IMR-90 (cell line): Measurements from ENCODE around the gene CREG2. TPM values are rescaled to one million over a fixed set of nuclear protein-coding genes. Genes with fewer than 3 reads are reported as not detected.

Experiments used
- ATAC-seq: fragments of 200-7000 bp; cut with Tn5 transposase; 2 replicates; pipeline ENCODE4 v1.9.1; 2020; ENCODE audit warnings: low read depth, mild to moderate bottlenecking, moderate library complexity
- BruUV-seq: library from RNA; stranded (reverse); fragments of 400-500 nt; replicated peaks from 2 replicates; lab custom pipeline; 2021; lab: Mats Ljungman, UMichigan
- CTCF ChIA-PET: fragments of 300-600 bp; formaldehyde crosslinking; extraction: SDS; loops from one replicate; lab custom pipeline; 2021; ENCODE audit warnings: antibody characterized with exemption; lab: Yijun Ruan, JAX
- POLR2A ChIA-PET: fragments of 300-600 bp; sonication (Branson Sonifier 250); formaldehyde crosslinking; loops from one replicate; lab custom pipeline; 2022; ENCODE audit warnings: antibody characterized with exemption; ENCODE audit not compliant: unreplicated experiment; lab: Charles Lee
- DNase-seq: peaks from one replicate; pipeline ENCODE4 v3.0.0; 2013
- H2AFZ ChIP-seq: replicated peaks from 2 replicates; pipeline ENCODE3; 2013; ENCODE audit warnings: low read length, mild to moderate bottlenecking; ENCODE audit not compliant: poor library complexity
- H2AK5ac ChIP-seq: 2 replicates; pipeline ENCODE4 v1.6.1; 2013; ENCODE audit warnings: low read depth, low read length, inconsistent platforms
- H2AK9ac ChIP-seq: replicated peaks from 2 replicates; pipeline ENCODE3; 2013; ENCODE audit warnings: mild to moderate bottlenecking, low read depth, low read length, moderate library complexity; ENCODE audit not compliant: poor library complexity
- H2BK120ac ChIP-seq: 2 replicates; pipeline ENCODE4 v1.6.1; 2013; ENCODE audit warnings: low read depth, low read length, inconsistent platforms
- H2BK15ac ChIP-seq: 3 replicates; pipeline ENCODE4 v1.6.1; 2013; ENCODE audit warnings: low read depth, low read length, inconsistent platforms
- H2BK20ac ChIP-seq: 2 replicates; pipeline ENCODE4 v1.6.1; 2013; ENCODE audit warnings: low read depth, mild to moderate bottlenecking, inconsistent platforms, low read length, moderate library complexity
- H2BK5ac ChIP-seq: 2 replicates; pipeline ENCODE4 v1.6.1; 2013; ENCODE audit warnings: mild to moderate bottlenecking, low read depth, low read length, inconsistent platforms; ENCODE audit not compliant: poor library complexity, severe bottlenecking
- H3K14ac ChIP-seq: replicated peaks from 2 replicates; pipeline ENCODE4 v1.6.1; 2013; ENCODE audit warnings: low read depth, low read length, inconsistent platforms
- H3K18ac ChIP-seq: 2 replicates; pipeline ENCODE4 v1.6.1; 2013; ENCODE audit warnings: low read depth, low read length, control low read depth
- H3K23ac ChIP-seq: 2 replicates; pipeline ENCODE4 v1.6.1; 2013; ENCODE audit warnings: low read depth, low read length, inconsistent platforms
- H3K27ac ChIP-seq: 2 replicates; pipeline ENCODE4 v1.5.1; 2013; ENCODE audit warnings: mild to moderate bottlenecking, control low read depth, low read length; ENCODE audit not compliant: insufficient read depth
- H3K27me3 ChIP-seq: 2 replicates; pipeline ENCODE4 v1.6.1; 2013; ENCODE audit warnings: low read length; ENCODE audit not compliant: control insufficient read depth, insufficient read depth
- H3K36me3 ChIP-seq: 2 replicates; pipeline ENCODE4 v1.6.1; 2013; ENCODE audit warnings: low read length, mixed read lengths; ENCODE audit not compliant: control insufficient read depth, insufficient read depth
- H3K4ac ChIP-seq: 2 replicates; pipeline ENCODE4 v1.6.1; 2013; ENCODE audit warnings: low read depth, low read length, inconsistent platforms
- H3K4me1 ChIP-seq: 2 replicates; pipeline ENCODE4 v1.6.1; 2013; ENCODE audit warnings: low read length, mixed read lengths; ENCODE audit not compliant: control insufficient read depth, insufficient read depth
- H3K4me2 ChIP-seq: 2 replicates; pipeline ENCODE4 v1.6.1; 2013; ENCODE audit warnings: low read depth, mild to moderate bottlenecking, control low read depth, low read length, moderate library complexity
- H3K4me3 ChIP-seq: 2 replicates; pipeline ENCODE4 v1.5.1; 2013; ENCODE audit warnings: low read depth, mild to moderate bottlenecking, control low read depth, low read length, moderate library complexity; ENCODE audit not compliant: insufficient read depth
- H3K56ac ChIP-seq: 2 replicates; pipeline ENCODE4 v1.6.1; 2013; ENCODE audit warnings: low read length, inconsistent platforms; ENCODE audit not compliant: insufficient read depth; ENCODE audit errors: extremely low read depth
- H3K79me1 ChIP-seq, 2 experiments: 2 replicates each; pipeline ENCODE4 v1.6.1; 2013; ENCODE audit warnings: low read length in 2 of 2, inconsistent platforms in 1 of 2, low read depth in 1 of 2
- H3K9ac ChIP-seq: 2 replicates; pipeline ENCODE4 v1.6.1; 2013; ENCODE audit warnings: low read depth, low read length, control low read depth
- H3K9me1 ChIP-seq: 2 replicates; pipeline ENCODE4 v1.6.1; 2013; ENCODE audit warnings: low read length, inconsistent platforms; ENCODE audit not compliant: insufficient read depth
- H3K9me3 ChIP-seq: 2 replicates; pipeline ENCODE4 v1.6.1; 2013; ENCODE audit warnings: low read length; ENCODE audit not compliant: control insufficient read depth, insufficient read depth
- H4K20me1 ChIP-seq: 2 replicates; pipeline ENCODE4 v1.6.1; 2013; ENCODE audit warnings: low read length, inconsistent platforms; ENCODE audit not compliant: insufficient read depth
- H4K5ac ChIP-seq: 2 replicates; pipeline ENCODE4 v1.6.1; 2013; ENCODE audit warnings: mild to moderate bottlenecking, low read depth, low read length, control low read depth
- H4K8ac ChIP-seq, 2 experiments: 2 replicates each; pipeline ENCODE4 v1.6.1; 2013; ENCODE audit warnings: low read depth in 2 of 2, low read length in 2 of 2, control low read depth in 1 of 2, inconsistent platforms in 1 of 2
- H4K91ac ChIP-seq: 2 replicates; pipeline ENCODE4 v1.6.1; 2013; ENCODE audit warnings: low read depth, low read length, inconsistent platforms; ENCODE audit not compliant: insufficient read depth
- FOS ChIP-seq: fragments of 150-350 bp; IDR thresholded peaks from 2 replicates; pipeline ENCODE4 v1.6.1; 2016; ENCODE audit warnings: low read depth, low read length
- RAD21 ChIP-seq: IDR thresholded peaks from 2 replicates; pipeline ENCODE4 v1.6.1; 2012; ENCODE audit warnings: low read length, improper control_type of control experiment
- SMC3 ChIP-seq: fragments of 150-350 bp; IDR thresholded peaks from 2 replicates; pipeline ENCODE4 v1.6.1; 2016; ENCODE audit warnings: low read depth, mild to moderate bottlenecking, antibody characterized with exemption, low read length, moderate library complexity
- WGBS, 2 experiments: methylation state at CpG; one replicate each; pipeline versions ENCODE4 v1.1.5 to v1.1.7; 2013; ENCODE audit warnings: missing lambda C conversion rate in 2 of 2; ENCODE audit not compliant: insufficient read length in 1 of 2; ENCODE audit errors: extremely low coverage in 2 of 2; 5-methylcytosine and 5-hydroxymethylcytosine counted together
- dilution Hi-C: fragments of 300-500 bp; cut with HindIII; formaldehyde crosslinking; loops from one replicate; pipeline ENCODE4 v1.14.3; 2018; ENCODE audit warnings: low sequenced_read_pairs; ENCODE audit not compliant: unreplicated experiment
- in situ Hi-C: fragments of 300-500 bp; cut with MboI; formaldehyde crosslinking; loops from 3 replicates; pipeline ENCODE4 v1.14.3; 2019; ENCODE audit warnings: low sequenced_read_pairs, inconsistent platforms, mixed read lengths
- intact Hi-C: fragments of 100-400 bp; cut with micrococcal nuclease; formaldehyde crosslinking; loops from 2 replicates; pipeline ENCODE4 v1.10.0; 2022
- polyA plus RNA-seq, 3 experiments: library from polyadenylated mRNA; depleted of rRNA; stranded (reverse); fragments of >200 nt; gene quantifications; 2 replicates each; pipeline ENCODE4 v1.2.3, GENCODE V29; 2012; ENCODE audit warnings: low replicate concordance in 1 of 3
- total RNA-seq: library from RNA; depleted of rRNA; stranded (reverse); fragments of >200 nt; gene quantifications from 2 replicates; pipeline ENCODE4 v1.2.3, GENCODE V29; 2012
- TF ChIP-seq, protein P1 (sequence below): fragments of 150-350 bp; IDR thresholded peaks from 2 replicates; pipeline ENCODE4 v1.6.1; 2017; ENCODE audit warnings: mild to moderate bottlenecking, antibody characterized with exemption, low read length, low read depth
- TF ChIP-seq, protein P2 (sequence below): conservative IDR thresholded peaks from 2 replicates; pipeline ENCODE4 v1.5.1; 2012; ENCODE audit warnings: mild to moderate bottlenecking, low read depth, low read length, improper control_type of control experiment

Gene CREG2
- total and polyA plus RNA-seq, 2 of the 4 experiments (the other 2 are of a cell fraction), result 0.17 TPM; not detected in 1

DNA sequence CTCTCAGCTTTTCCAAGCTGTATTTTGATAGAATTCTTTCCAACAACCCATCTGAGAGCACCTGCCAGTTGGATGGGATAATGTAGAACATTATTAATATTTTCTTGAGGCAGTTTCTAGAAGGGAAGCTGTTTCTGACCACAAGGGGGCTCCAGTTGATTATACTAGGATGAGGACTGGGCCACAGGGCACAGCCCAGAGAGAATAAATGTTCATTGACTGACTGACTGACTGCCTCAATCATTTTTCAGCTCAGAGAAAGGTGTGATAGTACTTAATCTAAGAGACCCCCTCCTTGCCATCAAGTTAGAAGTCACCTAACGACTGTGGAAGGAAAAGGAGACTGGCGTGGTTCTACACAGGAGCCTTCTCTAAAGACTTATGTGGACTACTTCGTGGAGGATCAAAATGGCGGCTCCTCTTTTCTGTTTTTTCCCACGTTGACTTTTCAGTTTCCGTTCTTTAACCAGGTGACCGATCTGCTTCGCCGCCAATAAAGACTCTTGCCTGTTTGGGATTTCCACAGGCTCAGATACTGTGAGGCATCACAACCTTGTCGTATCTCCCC, 31.9 kb upstream of the CREG2 start:
- 87% methylated on average over 6 of the region's 10 CpGs; no CpG with 5 or more reads in 1 of the 2 experiments for WGBS, 2 experiments
- POLR2A ChIA-PET, result no interaction called here
- H2BK5ac ChIP-seq, result no peak overlapping the region
- H4K91ac ChIP-seq, result no peak overlapping the region
- no TSS peak for BruUV-seq
- in situ Hi-C loops (no loop called here), dilution Hi-C loops (no loop called here), intact Hi-C loops (loop anchor here (1.0 to 5.0 kb wide), 4 partner anchors 280 to 454 kb away; no protein-coding TSS in a partner anchor)
- no peak overlapping the region for H3K4me2 ChIP-seq
- no peak overlapping the region for H3K18ac ChIP-seq
- peaks cover 0 to 22% of the 10 kb centered on the region in 2 experiments; a peak in 3 of 4 replicates for H3K79me1 ChIP-seq
- ATAC-seq (peak; percentile 89), DNase-seq (peak; percentile 74)
- no peak overlapping the region for H2AFZ ChIP-seq
- H3K9me1 ChIP-seq, result no peaks in the 10 kb centered on the region; the same call in 1 of the 2 replicates
- H4K20me1 ChIP-seq, result peaks cover 4% of the 10 kb centered on the region; the same call in 1 of the 2 replicates
- H3K56ac ChIP-seq, result no peak overlapping the region
- no peaks in the 10 kb centered on the region for H3K9me3 ChIP-seq
- H3K36me3 ChIP-seq, result no peaks in the 10 kb centered on the region
- H3K23ac ChIP-seq, result no peak overlapping the region
- peak overlapping the region in 1 of 2 experiments; percentile 43; a peak in 1 of 4 replicates for H4K8ac ChIP-seq
- H2BK20ac ChIP-seq, result 0 out of 2 replicates have a peak overlapping the region, but pooled peaks have one; percentile 66
- no peaks in the 10 kb centered on the region for H3K4me1 ChIP-seq
- no peak overlapping the region for H3K27ac ChIP-seq
- H3K4ac ChIP-seq, result peak overlapping the region; percentile 50; the same call in 1 of the 2 replicates
- H3K9ac ChIP-seq, result no peak overlapping the region
- H2AK5ac ChIP-seq, result peak overlapping the region; percentile 81; the same call in 1 of the 2 replicates
- H2BK15ac ChIP-seq, result no peak overlapping the region
- no peak overlapping the region for H3K14ac ChIP-seq
- no peak overlapping the region for H4K5ac ChIP-seq
- CTCF ChIA-PET, result interaction anchor here (0.5 to 3.1 kb wide), 13 partner anchors 14 to 432 kb away, joined by 3 to 10 read pairs (median 3); no protein-coding TSS in a partner anchor
- H2AK9ac ChIP-seq, result no peak overlapping the region
- H3K4me3 ChIP-seq, result no peak overlapping the region
- peak overlapping the region; percentile 55; the same call in 1 of the 2 replicates for H2BK120ac ChIP-seq
- TF ChIP-seq RAD21 (peak; percentile 93), SMC3 (peak; percentile 98), FOS (no peak)
- TF ChIP-seq, protein P1, sequence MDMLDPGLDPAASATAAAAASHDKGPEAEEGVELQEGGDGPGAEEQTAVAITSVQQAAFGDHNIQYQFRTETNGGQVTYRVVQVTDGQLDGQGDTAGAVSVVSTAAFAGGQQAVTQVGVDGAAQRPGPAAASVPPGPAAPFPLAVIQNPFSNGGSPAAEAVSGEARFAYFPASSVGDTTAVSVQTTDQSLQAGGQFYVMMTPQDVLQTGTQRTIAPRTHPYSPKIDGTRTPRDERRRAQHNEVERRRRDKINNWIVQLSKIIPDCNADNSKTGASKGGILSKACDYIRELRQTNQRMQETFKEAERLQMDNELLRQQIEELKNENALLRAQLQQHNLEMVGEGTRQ, result no peak
- TF ChIP-seq, protein P2, sequence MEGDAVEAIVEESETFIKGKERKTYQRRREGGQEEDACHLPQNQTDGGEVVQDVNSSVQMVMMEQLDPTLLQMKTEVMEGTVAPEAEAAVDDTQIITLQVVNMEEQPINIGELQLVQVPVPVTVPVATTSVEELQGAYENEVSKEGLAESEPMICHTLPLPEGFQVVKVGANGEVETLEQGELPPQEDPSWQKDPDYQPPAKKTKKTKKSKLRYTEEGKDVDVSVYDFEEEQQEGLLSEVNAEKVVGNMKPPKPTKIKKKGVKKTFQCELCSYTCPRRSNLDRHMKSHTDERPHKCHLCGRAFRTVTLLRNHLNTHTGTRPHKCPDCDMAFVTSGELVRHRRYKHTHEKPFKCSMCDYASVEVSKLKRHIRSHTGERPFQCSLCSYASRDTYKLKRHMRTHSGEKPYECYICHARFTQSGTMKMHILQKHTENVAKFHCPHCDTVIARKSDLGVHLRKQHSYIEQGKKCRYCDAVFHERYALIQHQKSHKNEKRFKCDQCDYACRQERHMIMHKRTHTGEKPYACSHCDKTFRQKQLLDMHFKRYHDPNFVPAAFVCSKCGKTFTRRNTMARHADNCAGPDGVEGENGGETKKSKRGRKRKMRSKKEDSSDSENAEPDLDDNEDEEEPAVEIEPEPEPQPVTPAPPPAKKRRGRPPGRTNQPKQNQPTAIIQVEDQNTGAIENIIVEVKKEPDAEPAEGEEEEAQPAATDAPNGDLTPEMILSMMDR, result peak; percentile 92
- no peaks in the 10 kb centered on the region for H3K27me3 ChIP-seq
